Measurements from ENCODE around the gene CTU2. TPM values are rescaled to one million over a fixed set of nuclear protein-coding genes. Genes with fewer than 3 reads are reported as not detected.

CTU2 gene
- total and polyA plus RNA-seq, 9 of the 15 experiments (the other 6 are each of a cell fraction or from before 2014, with no cell fraction given): 1.3 to 105 (median 23.2) TPM

DNA sequence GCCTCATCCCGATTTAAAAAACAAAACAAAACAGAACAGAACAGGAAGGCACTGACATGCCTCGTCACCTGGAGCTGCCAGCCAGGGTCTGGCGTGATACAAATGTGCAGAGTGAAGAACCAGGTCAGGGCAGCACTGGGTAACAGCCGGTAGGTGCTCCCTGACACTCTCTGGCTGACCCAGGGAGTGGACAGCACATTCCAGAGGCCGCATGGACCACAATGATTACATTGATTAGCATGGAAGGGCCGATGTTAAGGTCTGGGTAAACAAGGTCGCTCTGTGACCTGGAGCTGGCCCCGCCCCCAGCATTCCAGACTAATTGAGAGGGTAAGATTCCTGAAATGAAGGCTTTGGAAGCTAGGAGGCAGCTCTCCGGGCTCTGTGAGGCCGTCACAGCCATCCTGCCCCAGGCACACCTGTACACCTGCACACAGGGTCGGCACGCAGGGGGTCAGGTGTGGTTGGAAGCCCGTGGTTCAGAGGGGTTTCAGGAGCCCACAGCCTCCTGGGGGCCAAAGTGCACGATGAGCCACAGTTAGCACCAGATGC, 57.3 kb downstream of the CTU2 start (continued):
- TF ChIP-seq ZNF232 (CRISPR knock-in tag; IDR thresholded peaks at IDR 0.05) (no peak), MEIS2 (IDR thresholded peaks at IDR 0.05; ENCODE audit: partially characterized antibody) (no peak), TAF15 (IDR thresholded peaks at IDR 0.05; ENCODE audit: low read depth, low read length) (no peak), NCOA6 (IDR thresholded peaks at IDR 0.05) (no peak), GATA2 (CRISPR knock-in tag; IDR thresholded peaks at IDR 0.05) (0 out of 2 replicates have a peak, but pooled peaks have one; percentile 54), POLR2B (IDR thresholded peaks at IDR 0.05; ENCODE audit: low read depth, partially characterized antibody) (peak; percentile 42), ELF1 (tag; IDR thresholded peaks at IDR 0.05) (no peak), POLR2G (IDR thresholded peaks at IDR 0.05; ENCODE audit: low read depth, low read length) (peak; percentile 68), ZBTB11 (CRISPR knock-in tag; IDR thresholded peaks at IDR 0.05) (peak in 1 of 3 experiments; percentile 56; a peak in 1 of 6 replicates), TAL1 (IDR thresholded peaks at IDR 0.05) (peak; percentile 61), RAD51 (IDR thresholded peaks at IDR 0.05; ENCODE audit: borderline replicate concordance, low read depth) (no peak), RBM34 (IDR thresholded peaks at IDR 0.05; ENCODE audit: borderline replicate concordance, insufficient read depth, low read length) (no peak)
- TF ChIP-seq, protein P1, sequence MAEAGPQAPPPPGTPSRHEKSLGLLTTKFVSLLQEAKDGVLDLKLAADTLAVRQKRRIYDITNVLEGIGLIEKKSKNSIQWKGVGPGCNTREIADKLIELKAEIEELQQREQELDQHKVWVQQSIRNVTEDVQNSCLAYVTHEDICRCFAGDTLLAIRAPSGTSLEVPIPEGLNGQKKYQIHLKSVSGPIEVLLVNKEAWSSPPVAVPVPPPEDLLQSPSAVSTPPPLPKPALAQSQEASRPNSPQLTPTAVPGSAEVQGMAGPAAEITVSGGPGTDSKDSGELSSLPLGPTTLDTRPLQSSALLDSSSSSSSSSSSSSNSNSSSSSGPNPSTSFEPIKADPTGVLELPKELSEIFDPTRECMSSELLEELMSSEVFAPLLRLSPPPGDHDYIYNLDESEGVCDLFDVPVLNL (CRISPR knock-in tag; IDR thresholded peaks at IDR 0.05; ENCODE audit: low read depth): no peak
- TF ChIP-seq, protein P2, sequence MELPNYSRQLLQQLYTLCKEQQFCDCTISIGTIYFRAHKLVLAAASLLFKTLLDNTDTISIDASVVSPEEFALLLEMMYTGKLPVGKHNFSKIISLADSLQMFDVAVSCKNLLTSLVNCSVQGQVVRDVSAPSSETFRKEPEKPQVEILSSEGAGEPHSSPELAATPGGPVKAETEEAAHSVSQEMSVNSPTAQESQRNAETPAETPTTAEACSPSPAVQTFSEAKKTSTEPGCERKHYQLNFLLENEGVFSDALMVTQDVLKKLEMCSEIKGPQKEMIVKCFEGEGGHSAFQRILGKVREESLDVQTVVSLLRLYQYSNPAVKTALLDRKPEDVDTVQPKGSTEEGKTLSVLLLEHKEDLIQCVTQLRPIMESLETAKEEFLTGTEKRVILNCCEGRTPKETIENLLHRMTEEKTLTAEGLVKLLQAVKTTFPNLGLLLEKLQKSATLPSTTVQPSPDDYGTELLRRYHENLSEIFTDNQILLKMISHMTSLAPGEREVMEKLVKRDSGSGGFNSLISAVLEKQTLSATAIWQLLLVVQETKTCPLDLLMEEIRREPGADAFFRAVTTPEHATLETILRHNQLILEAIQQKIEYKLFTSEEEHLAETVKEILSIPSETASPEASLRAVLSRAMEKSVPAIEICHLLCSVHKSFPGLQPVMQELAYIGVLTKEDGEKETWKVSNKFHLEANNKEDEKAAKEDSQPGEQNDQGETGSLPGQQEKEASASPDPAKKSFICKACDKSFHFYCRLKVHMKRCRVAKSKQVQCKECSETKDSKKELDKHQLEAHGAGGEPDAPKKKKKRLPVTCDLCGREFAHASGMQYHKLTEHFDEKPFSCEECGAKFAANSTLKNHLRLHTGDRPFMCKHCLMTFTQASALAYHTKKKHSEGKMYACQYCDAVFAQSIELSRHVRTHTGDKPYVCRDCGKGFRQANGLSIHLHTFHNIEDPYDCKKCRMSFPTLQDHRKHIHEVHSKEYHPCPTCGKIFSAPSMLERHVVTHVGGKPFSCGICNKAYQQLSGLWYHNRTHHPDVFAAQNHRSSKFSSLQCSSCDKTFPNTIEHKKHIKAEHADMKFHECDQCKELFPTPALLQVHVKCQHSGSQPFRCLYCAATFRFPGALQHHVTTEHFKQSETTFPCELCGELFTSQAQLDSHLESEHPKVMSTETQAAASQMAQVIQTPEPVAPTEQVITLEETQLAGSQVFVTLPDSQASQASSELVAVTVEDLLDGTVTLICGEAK (IDR thresholded peaks at IDR 0.05): no peak
- TF ChIP-seq, protein P2 (CRISPR knock-in tag; IDR thresholded peaks at IDR 0.05): no peak
